SK-N-SH treated with all-trans-retinoic acid at 6 μM for 48 hours (cell line): Measurements from ENCODE around the gene IGSF11.

ENCODE experiments used
- ARNTL ChIP-seq: fragments of 450-650 bp; formaldehyde crosslinking; IDR thresholded peaks from 2 replicates; pipeline ENCODE4 v1.5.0; 2020; ENCODE audit warnings: low read depth, mild to moderate bottlenecking, moderate library complexity, borderline replicate concordance
- BACH2 ChIP-seq: fragments of 250-450 bp; sonication (Bioruptor Pico); IDR thresholded peaks from 2 replicates; pipeline ENCODE4 v1.9.0; 2021; ENCODE audit warnings: mild to moderate bottlenecking, borderline replicate concordance
- CSDC2 ChIP-seq: fragments of 250-450 bp; sonication (Bioruptor Pico); IDR thresholded peaks from 2 replicates; pipeline ENCODE4 v1.5.0; 2020; ENCODE audit warnings: mild to moderate bottlenecking, moderate library complexity
- GLIS3 ChIP-seq: fragments of 250-450 bp; sonication (Bioruptor Pico); IDR thresholded peaks from 2 replicates; pipeline ENCODE4 v1.5.0; 2020; ENCODE audit warnings: mild to moderate bottlenecking, moderate library complexity
- TCF4 ChIP-seq: fragments of 250-450 bp; sonication (Bioruptor Pico); IDR thresholded peaks from 2 replicates; pipeline ENCODE4 v1.8.0; 2021; ENCODE audit warnings: mild to moderate bottlenecking, moderate library complexity, borderline replicate concordance
- TOX ChIP-seq: fragments of 250-450 bp; sonication (Bioruptor Pico); IDR thresholded peaks from 2 replicates; pipeline ENCODE4 v1.8.0; 2021; ENCODE audit warnings: mild to moderate bottlenecking, moderate library complexity, borderline replicate concordance
- ZFP30 ChIP-seq: fragments of 450-650 bp; formaldehyde crosslinking; IDR thresholded peaks from 2 replicates; pipeline ENCODE4 v1.5.0; 2022; ENCODE audit warnings: mild to moderate bottlenecking, moderate library complexity
- ZNF8 ChIP-seq: fragments of 450-650 bp; formaldehyde crosslinking; IDR thresholded peaks from 2 replicates; pipeline ENCODE4 v1.5.0; 2020; ENCODE audit warnings: mild to moderate bottlenecking, moderate library complexity

DNA sequence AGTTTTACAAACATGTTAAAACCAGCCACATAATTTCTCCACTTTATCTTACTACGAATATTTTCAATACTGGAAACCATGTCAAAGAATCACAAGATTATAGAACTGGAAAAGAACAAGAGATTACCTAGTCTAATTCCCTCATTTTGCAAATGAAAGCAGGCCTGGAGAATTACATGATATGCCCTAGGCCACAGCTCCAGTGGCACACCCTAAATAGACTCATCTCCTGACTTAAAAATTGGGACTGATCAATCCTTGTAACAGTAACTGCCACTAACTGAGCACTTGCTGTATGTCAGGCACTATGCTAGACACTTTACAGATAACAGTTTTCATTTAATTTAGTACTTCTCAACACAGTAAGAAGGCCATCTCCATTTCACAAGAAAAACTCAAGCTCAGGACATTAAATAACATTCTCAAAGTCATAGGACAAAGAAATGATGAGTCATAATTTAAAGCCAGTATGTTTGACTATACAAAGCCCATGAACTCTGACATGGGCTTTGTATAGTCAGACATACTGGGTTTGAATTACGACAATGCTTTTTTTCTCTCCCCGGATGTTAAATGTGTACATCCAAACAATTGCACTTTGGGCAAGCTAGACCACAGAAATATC is 9.4 kb downstream of the IGSF11 start:
- no peak for TF ChIP-seq GLIS3
- no peak for TF ChIP-seq CSDC2
- no peak for TF ChIP-seq ZNF8 (CRISPR knock-in tag)
- no peak for TF ChIP-seq ARNTL (CRISPR knock-in tag)
- no peak for TF ChIP-seq TCF4 (CRISPR knock-in tag)
- no peak for TF ChIP-seq TOX (CRISPR knock-in tag)
- TF ChIP-seq BACH2 (CRISPR knock-in tag), result no peak
- no peak for TF ChIP-seq ZFP30 (CRISPR knock-in tag)
